Neuron (in vitro differentiated cells): Measurements from ENCODE around the gene PPP1R3D.

Source experiments
- H2AFZ ChIP-seq: one replicate; pipeline ENCODE4 v1.6.1; 2013; ENCODE audit warnings: low read depth, mild to moderate bottlenecking, inconsistent platforms, low read length, moderate library complexity
- H3K27me3 ChIP-seq: one replicate; pipeline ENCODE4 v1.6.1; 2013; ENCODE audit warnings: low read length; ENCODE audit not compliant: insufficient read depth
- H3K36me3 ChIP-seq: one replicate; pipeline ENCODE4 v1.6.1; 2013; ENCODE audit warnings: low read length; ENCODE audit not compliant: insufficient read depth
- H3K4me1 ChIP-seq: one replicate; pipeline ENCODE4 v1.6.1; 2013; ENCODE audit warnings: low read length; ENCODE audit not compliant: insufficient read depth
- H3K4me3 ChIP-seq: 2 replicates; pipeline ENCODE4 v1.5.1; 2013; ENCODE audit warnings: mild to moderate bottlenecking, low read length, moderate library complexity
- H3K9me3 ChIP-seq: one replicate; pipeline ENCODE4 v1.6.1; 2013; ENCODE audit warnings: low read length

The PPP1R3D gene

GRCh38 chr20:59940129-59940955, at the start of gene PPP1R3D, which contains the start of gene FAM217B:
Gene PPP1R3D (minus strand): TSS chr20:59940305. CDS start chr20:59939931, 374 bp downstream.
Gene FAM217B (plus strand): TSS chr20:59940389. CDS start chr20:59943944, 3,555 bp downstream.
- H2AFZ ChIP-seq: peak within 1 kb of the TSS; percentile 98
- H3K9me3 ChIP-seq: no peaks in the 10 kb centered on the region
- peak within 1 kb of the TSS; percentile 78 for H3K4me3 ChIP-seq
- H3K27me3 ChIP-seq: no peaks in the 10 kb centered on the region
- peaks cover 24% of the 10 kb centered on the region for H3K36me3 ChIP-seq
- H3K4me1 ChIP-seq: peaks cover 21% of the 10 kb centered on the region

GRCh38 chr20:59988141-59988540, 48.0 kb upstream of the PPP1R3D start:
- H3K4me3 ChIP-seq: no peak overlapping the region
- no peaks in the 10 kb centered on the region for H3K9me3 ChIP-seq
- no peaks in the 10 kb centered on the region for H3K27me3 ChIP-seq
- no peaks in the 10 kb centered on the region for H3K36me3 ChIP-seq
- H2AFZ ChIP-seq: no peak overlapping the region
- H3K4me1 ChIP-seq: no peaks in the 10 kb centered on the region

GRCh38 chr20:59987135-59987534, 47.0 kb upstream of the PPP1R3D start:
- Histone ChIP-seq H3K9me3 (no peaks in the 10 kb centered on the region), H3K27me3 (no peaks in the 10 kb centered on the region), H3K4me1 (no peaks in the 10 kb centered on the region), H3K36me3 (no peaks in the 10 kb centered on the region), H2AFZ (no peak overlapping the region), H3K4me3 (no peak overlapping the region)

- H3K9me3 ChIP-seq: no peaks in the 10 kb centered on the region
- H3K4me1 ChIP-seq: no peaks in the 10 kb centered on the region
- no peaks in the 10 kb centered on the region for H3K27me3 ChIP-seq
- no peaks in the 10 kb centered on the region for H3K36me3 ChIP-seq
- no peak overlapping the region for H2AFZ ChIP-seq
- H3K4me3 ChIP-seq: no peak overlapping the region
These were observed 45.8 kb upstream of the PPP1R3D start for GRCh38 chr20:59985864-59986263.

GRCh38 chr20:59985164-59985563, 45.1 kb upstream of the PPP1R3D start:
- Histone ChIP-seq H3K27me3 (no peaks in the 10 kb centered on the region), H3K4me3 (no peak overlapping the region), H2AFZ (no peak overlapping the region), H3K36me3 (no peaks in the 10 kb centered on the region), H3K4me1 (no peaks in the 10 kb centered on the region), H3K9me3 (no peaks in the 10 kb centered on the region)

- no peaks in the 10 kb centered on the region for H3K36me3 ChIP-seq
- no peak overlapping the region for H2AFZ ChIP-seq
- no peaks in the 10 kb centered on the region for H3K4me1 ChIP-seq
- no peak overlapping the region for H3K4me3 ChIP-seq
- no peaks in the 10 kb centered on the region for H3K9me3 ChIP-seq
- H3K27me3 ChIP-seq: no peaks in the 10 kb centered on the region
These were observed 44.4 kb upstream of the PPP1R3D start for GRCh38 chr20:59984541-59984940.

GRCh38 chr20:59983076-59983475, 43.0 kb upstream of the PPP1R3D start:
- Histone ChIP-seq H3K9me3 (no peaks in the 10 kb centered on the region), H2AFZ (no peak overlapping the region), H3K36me3 (no peaks in the 10 kb centered on the region), H3K4me1 (no peaks in the 10 kb centered on the region), H3K27me3 (no peaks in the 10 kb centered on the region), H3K4me3 (no peak overlapping the region)

GRCh38 chr20:59977086-59977485, 37.0 kb upstream of the PPP1R3D start:
- H2AFZ ChIP-seq: no peak overlapping the region
- no peaks in the 10 kb centered on the region for H3K4me1 ChIP-seq
- H3K9me3 ChIP-seq: no peaks in the 10 kb centered on the region
- H3K4me3 ChIP-seq: no peak overlapping the region
- peaks cover 3% of the 10 kb centered on the region for H3K27me3 ChIP-seq
- no peaks in the 10 kb centered on the region for H3K36me3 ChIP-seq

- H3K4me1 ChIP-seq: no peaks in the 10 kb centered on the region
- no peaks in the 10 kb centered on the region for H3K9me3 ChIP-seq
- no peak overlapping the region for H3K4me3 ChIP-seq
- no peak overlapping the region for H2AFZ ChIP-seq
- H3K36me3 ChIP-seq: no peaks in the 10 kb centered on the region
- H3K27me3 ChIP-seq: peaks cover 3% of the 10 kb centered on the region
These were observed 36.2 kb upstream of the PPP1R3D start for GRCh38 chr20:59976156-59976782.

- no peak overlapping the region for H3K4me3 ChIP-seq
These were observed 32.1 kb upstream of the PPP1R3D start for GRCh38 chr20:59972037-59972801.

GRCh38 chr20:59971428-59971827, 31.3 kb upstream of the PPP1R3D start:
- H3K4me1 ChIP-seq: no peaks in the 10 kb centered on the region

More at GRCh38 chr20:59972037-59972801, 32.1 kb upstream of the PPP1R3D start:
- Histone ChIP-seq H2AFZ (no peak overlapping the region), H3K36me3 (no peaks in the 10 kb centered on the region), H3K4me1 (no peaks in the 10 kb centered on the region), H3K27me3 (peaks cover 3% of the 10 kb centered on the region), H3K9me3 (no peaks in the 10 kb centered on the region)

GRCh38 chr20:59966428-59966827, 26.3 kb upstream of the PPP1R3D start:
- Histone ChIP-seq H2AFZ (no peak overlapping the region), H3K27me3 (no peaks in the 10 kb centered on the region), H3K36me3 (no peaks in the 10 kb centered on the region), H3K4me1 (no peaks in the 10 kb centered on the region), H3K9me3 (no peaks in the 10 kb centered on the region), H3K4me3 (no peak overlapping the region)

More at GRCh38 chr20:59971428-59971827, 31.3 kb upstream of the PPP1R3D start:
- Histone ChIP-seq H3K27me3 (peaks cover 3% of the 10 kb centered on the region), H3K9me3 (no peaks in the 10 kb centered on the region), H3K36me3 (no peaks in the 10 kb centered on the region), H2AFZ (no peak overlapping the region), H3K4me3 (no peak overlapping the region)

- H3K9me3 ChIP-seq: no peaks in the 10 kb centered on the region
- peaks cover 4% of the 10 kb centered on the region for H3K4me1 ChIP-seq
- H3K4me3 ChIP-seq: no peak overlapping the region
- no peak overlapping the region for H2AFZ ChIP-seq
- H3K36me3 ChIP-seq: no peaks in the 10 kb centered on the region
- H3K27me3 ChIP-seq: no peaks in the 10 kb centered on the region
These were observed 22.1 kb upstream of the PPP1R3D start for GRCh38 chr20:59962155-59962554.
